ENCODE measurements around the gene BAZ2B. TPM values are rescaled to one million over a fixed set of nuclear protein-coding genes. Genes with fewer than 3 reads are reported as not detected.

Gene BAZ2B
- total and polyA plus RNA-seq, 2 donors (not counting 3 experiments of a cell fraction or from before 2014, with no cell fraction given) = 22.1 to 73.8 TPM

DNA sequence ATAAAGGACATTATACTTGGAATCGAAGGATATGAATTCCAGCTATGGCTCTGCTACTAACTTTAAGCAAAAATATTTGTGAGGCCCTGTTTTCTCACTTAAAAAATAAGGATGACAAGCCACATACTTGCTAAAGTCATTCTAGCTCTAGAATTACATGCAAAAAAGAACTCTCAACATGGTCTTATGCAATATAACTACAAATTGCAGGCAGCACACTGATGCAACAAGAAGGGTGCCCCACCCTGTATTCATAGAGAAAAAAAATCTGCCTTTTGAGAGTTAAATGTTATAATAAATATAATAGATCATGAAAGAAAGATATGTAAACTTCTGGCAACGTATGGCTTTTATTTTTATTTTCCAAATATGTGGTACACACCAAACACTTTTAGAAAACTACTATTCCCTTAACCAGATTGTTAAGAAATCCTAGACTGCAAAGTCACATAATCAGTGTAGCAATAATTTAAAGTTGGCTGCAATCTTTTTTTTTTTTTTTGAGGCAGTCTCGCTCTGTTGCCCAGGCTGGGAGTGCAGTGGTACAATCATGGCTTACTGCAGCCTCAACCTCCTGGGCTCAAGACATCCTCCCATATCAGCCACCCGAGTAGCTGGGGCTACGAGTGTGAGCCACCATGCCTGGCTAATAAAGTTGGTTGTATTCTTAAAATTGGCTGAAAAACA, 289.6 kb downstream of the BAZ2B start:
- DNase-seq (ENCODE audit: low read depth, low spot score) = no peak

More for the DNA sequence above, 289.6 kb downstream of the BAZ2B start:
- TF ChIP-seq GATA2 (IDR thresholded peaks at IDR 0.05; ENCODE audit: insufficient read depth, insufficient read length, low read depth, low read length) = no peak
- TF ChIP-seq FOS (IDR thresholded peaks at IDR 0.05; ENCODE audit: borderline replicate concordance, insufficient read depth, low read length) = no peak
- TF ChIP-seq POLR2AphosphoS5 (IDR thresholded peaks at IDR 0.05; ENCODE audit: insufficient read depth, low read depth, low read length) = no peak
- TF ChIP-seq JUN (IDR thresholded peaks at IDR 0.05; ENCODE audit: borderline replicate concordance, insufficient read depth, insufficient read length, low read depth) = no peak
- no peak for TF ChIP-seq MYC (IDR thresholded peaks at IDR 0.05; ENCODE audit: low read depth, low read length)
- no peak for TF ChIP-seq POLR2A (IDR thresholded peaks at IDR 0.05; ENCODE audit: low read depth, low read length)
- TF ChIP-seq EZH2 (IDR thresholded peaks at IDR 0.05; ENCODE audit: borderline replicate concordance, low read depth, low read length, severe bottlenecking) = no peak
- TF ChIP-seq, protein P1, sequence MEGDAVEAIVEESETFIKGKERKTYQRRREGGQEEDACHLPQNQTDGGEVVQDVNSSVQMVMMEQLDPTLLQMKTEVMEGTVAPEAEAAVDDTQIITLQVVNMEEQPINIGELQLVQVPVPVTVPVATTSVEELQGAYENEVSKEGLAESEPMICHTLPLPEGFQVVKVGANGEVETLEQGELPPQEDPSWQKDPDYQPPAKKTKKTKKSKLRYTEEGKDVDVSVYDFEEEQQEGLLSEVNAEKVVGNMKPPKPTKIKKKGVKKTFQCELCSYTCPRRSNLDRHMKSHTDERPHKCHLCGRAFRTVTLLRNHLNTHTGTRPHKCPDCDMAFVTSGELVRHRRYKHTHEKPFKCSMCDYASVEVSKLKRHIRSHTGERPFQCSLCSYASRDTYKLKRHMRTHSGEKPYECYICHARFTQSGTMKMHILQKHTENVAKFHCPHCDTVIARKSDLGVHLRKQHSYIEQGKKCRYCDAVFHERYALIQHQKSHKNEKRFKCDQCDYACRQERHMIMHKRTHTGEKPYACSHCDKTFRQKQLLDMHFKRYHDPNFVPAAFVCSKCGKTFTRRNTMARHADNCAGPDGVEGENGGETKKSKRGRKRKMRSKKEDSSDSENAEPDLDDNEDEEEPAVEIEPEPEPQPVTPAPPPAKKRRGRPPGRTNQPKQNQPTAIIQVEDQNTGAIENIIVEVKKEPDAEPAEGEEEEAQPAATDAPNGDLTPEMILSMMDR (IDR thresholded peaks at IDR 0.05; ENCODE audit: extremely low read depth in 1 of 2, insufficient read depth in 1 of 2, low read depth in 1 of 2, low read length in 2 of 2) = no peak
- TF ChIP-seq, protein P2, sequence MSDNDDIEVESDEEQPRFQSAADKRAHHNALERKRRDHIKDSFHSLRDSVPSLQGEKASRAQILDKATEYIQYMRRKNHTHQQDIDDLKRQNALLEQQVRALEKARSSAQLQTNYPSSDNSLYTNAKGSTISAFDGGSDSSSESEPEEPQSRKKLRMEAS (IDR thresholded peaks at IDR 0.05; ENCODE audit: insufficient read depth, insufficient read length) = no peak
- Histone ChIP-seq H3K4me2 (ENCODE audit: insufficient read depth, low read length) (no peak overlapping the region), H3K27me3 (ENCODE audit: control insufficient read depth in 2 of 2, insufficient read depth in 2 of 2, low read length in 2 of 2) (no peaks in the 10 kb centered on the region), H4K20me1 (replicated peaks; ENCODE audit: control insufficient read depth, extremely low read depth, insufficient read depth, low read length) (no peaks in the 10 kb centered on the region), H3K27ac (ENCODE audit: insufficient read depth, low read depth, low read length) (no peak overlapping the region), H3K9ac (replicated peaks; ENCODE audit: extremely low read depth, insufficient read depth, low read length) (no peak overlapping the region), H3K9me1 (replicated peaks; ENCODE audit: control insufficient read depth, extremely low read depth, insufficient read depth, low read length) (no peaks in the 10 kb centered on the region), H2AFZ (ENCODE audit: low read depth, low read length) (no peak overlapping the region), H3K4me1 (ENCODE audit: control insufficient read depth, extremely low read depth, insufficient read depth, low read length) (no peaks in the 10 kb centered on the region), H3K79me2 (ENCODE audit: control insufficient read depth, insufficient read depth, low read length) (no peaks in the 10 kb centered on the region), H3K9me3 (replicated peaks; ENCODE audit: control insufficient read depth, insufficient read depth, low read length) (no peaks in the 10 kb centered on the region), H3K36me3 (ENCODE audit: control insufficient read depth in 2 of 2, extremely low read depth in 1 of 2, insufficient read depth in 2 of 2, low read length in 2 of 2) (peaks cover 0 to 7% of the 10 kb centered on the region in 2 experiments), H3K4me3 (replicated peaks in 1 of 3; ENCODE audit: insufficient read depth in 1 of 3, low read depth in 1 of 3, low read length in 3 of 3) (no peak overlapping the region)
- BruUV-seq (replicated peaks) = no TSS peak
- intact Hi-C loops (cut with micrococcal nuclease) = no loop called here
- dilution Hi-C loops (cut with MboI; ENCODE audit: extremely low pct_ligation_motif_present, low sequenced_read_pairs) = no loop called here
- ChIA-PET CTCF (interaction anchor here (2.0 kb wide), 1 partner anchor 9 kb away, joined by 5 read pairs; no protein-coding TSS in a partner anchor), POLR2A (no interaction called here)
- FAIRE-seq = no peak

Data from endothelial cell of umbilical vein (primary cell).